H1 (cell line): ENCODE data around the gene TMEM204. TPM values are rescaled to one million over a fixed set of nuclear protein-coding genes. Genes with fewer than 3 reads are reported as not detected.

Experiments used
- CTCF ChIA-PET: fragments of 300-600 bp; sonication (Branson Sonifier 250); formaldehyde crosslinking; loops from one replicate; lab custom pipeline; 2021; ENCODE audit not compliant: partially characterized antibody; lab: Charles Lee
- POLR2A ChIA-PET: fragments of 300-600 bp; sonication (Branson Sonifier 250); formaldehyde crosslinking; loops from one replicate; lab custom pipeline; 2021; ENCODE audit warnings: inconsistent platforms; ENCODE audit not compliant: partially characterized antibody; lab: Charles Lee
- DNase-seq, 2 experiments: peaks; one replicate each; pipeline versions ENCODE4 v3.0.0 to v3.0.0-alpha.2; 2010 to 2022; ENCODE audit warnings: low spot score in 2 of 2, low read depth in 1 of 2, mixed read lengths in 1 of 2
- FAIRE-seq: peaks from 2 replicates; lab custom pipeline; 2011; peaks lifted over from hg19 to GRCh38; lab: Jason Lieb, UNC
- H2AFZ ChIP-seq: 2 replicates; pipeline ENCODE4 v1.8.1; 2012; ENCODE audit warnings: low read length, inconsistent platforms
- H2AK5ac ChIP-seq: 2 replicates; pipeline ENCODE4 v1.6.1; 2013; ENCODE audit warnings: low read depth, low read length
- H2BK120ac ChIP-seq: replicated peaks from 2 replicates; pipeline ENCODE3; 2013; ENCODE audit warnings: low read depth, low read length, inconsistent platforms
- H2BK12ac ChIP-seq: 2 replicates; pipeline ENCODE4 v1.6.1; 2013; ENCODE audit warnings: low read depth, low read length
- H2BK15ac ChIP-seq: 2 replicates; pipeline ENCODE4 v1.6.1; 2013; ENCODE audit warnings: low read length
- H2BK20ac ChIP-seq: 2 replicates; pipeline ENCODE4 v1.6.1; 2013; ENCODE audit warnings: low read length
- H2BK5ac ChIP-seq: 2 replicates; pipeline ENCODE4 v1.6.1; 2013; ENCODE audit warnings: low read depth, low read length
- H3K14ac ChIP-seq: 2 replicates; pipeline ENCODE4 v1.6.1; 2013; ENCODE audit warnings: inconsistent platforms; ENCODE audit not compliant: insufficient read length
- H3K18ac ChIP-seq: 2 replicates; pipeline ENCODE4 v1.6.1; 2013; ENCODE audit warnings: low read length; ENCODE audit errors: extremely low read depth
- H3K23ac ChIP-seq: 2 replicates; pipeline ENCODE4 v1.6.1; 2013; ENCODE audit warnings: inconsistent platforms; ENCODE audit not compliant: insufficient read length
- H3K23me2 ChIP-seq: 2 replicates; pipeline ENCODE4 v1.6.1; 2013; ENCODE audit warnings: low read depth, low read length
- H3K27ac ChIP-seq: 2 replicates; pipeline ENCODE4 v1.6.1; 2011; ENCODE audit warnings: low read depth, low read length, inconsistent platforms
- H3K27me3 ChIP-seq, 4 experiments: replicated peaks in 1 of 4; 1 replicate in 1 of 4; 2 replicates in 3 of 4; pipeline versions ENCODE4 v1.6.1 to v1.8.1; 2011 to 2013; ENCODE audit warnings: low read length in 3 of 4, mild to moderate bottlenecking in 3 of 4, inconsistent platforms in 2 of 4, mixed read lengths in 2 of 4, moderate library complexity in 1 of 4; ENCODE audit not compliant: control insufficient read depth in 3 of 4, insufficient read depth in 3 of 4; ENCODE audit errors: extremely low read depth in 1 of 4
- H3K36me3 ChIP-seq, 4 experiments: 2 replicates each; pipeline versions ENCODE4 v1.6.1 to v1.8.1; 2011 to 2013; ENCODE audit warnings: mild to moderate bottlenecking in 4 of 4, low read length in 3 of 4, moderate library complexity in 2 of 4, control low read depth in 1 of 4, inconsistent platforms in 1 of 4; ENCODE audit not compliant: insufficient read depth in 4 of 4, control insufficient read depth in 2 of 4
- H3K4ac ChIP-seq: replicated peaks from 2 replicates; pipeline ENCODE3; 2013; ENCODE audit warnings: low read length, low read depth, mixed read lengths, inconsistent platforms; ENCODE audit not compliant: insufficient read length
- H3K4me1 ChIP-seq, 4 experiments: replicated peaks in 1 of 4; 1 replicate in 1 of 4; 2 replicates in 3 of 4; pipeline versions ENCODE4 v1.6.1 to v1.8.1; 2011 to 2013; ENCODE audit warnings: low read length in 3 of 4, inconsistent platforms in 2 of 4, mixed read lengths in 1 of 4; ENCODE audit not compliant: insufficient read depth in 4 of 4, control insufficient read depth in 3 of 4
- H3K4me2 ChIP-seq, 2 experiments: 2 replicates each; pipeline versions ENCODE4 v1.6.1 to v1.8.1; 2011 to 2013; ENCODE audit warnings: low read depth in 2 of 2, low read length in 2 of 2, control low read depth in 1 of 2, inconsistent platforms in 1 of 2, mild to moderate bottlenecking in 1 of 2; ENCODE audit not compliant: insufficient read depth in 1 of 2
- H3K4me3 ChIP-seq, 4 experiments: fragments of 200-600, 300-600 bp in 1 of 4; sonication (generic), shearing (Covaris generic), sonication (Bioruptor Twin) in 1 of 4; 2 replicates each; pipeline versions ENCODE4 v1.5.1 to v1.8.1; 2011 to 2016; ENCODE audit warnings: low read length in 4 of 4, low read depth in 3 of 4, control low read depth in 2 of 4, inconsistent platforms in 2 of 4, mild to moderate bottlenecking in 2 of 4, mixed read lengths in 1 of 4, moderate library complexity in 1 of 4; ENCODE audit not compliant: insufficient read depth in 2 of 4; ENCODE audit errors: extremely low read depth in 1 of 4
- H3K56ac ChIP-seq: replicated peaks from 2 replicates; pipeline ENCODE3; 2013; ENCODE audit warnings: low read depth, mild to moderate bottlenecking, mixed read lengths, low read length, inconsistent platforms; ENCODE audit not compliant: insufficient read length
- H3K79me1 ChIP-seq: 2 replicates; pipeline ENCODE4 v1.6.1; 2013; ENCODE audit warnings: low read depth, low read length, control low read depth
- H3K79me2 ChIP-seq, 2 experiments: 2 replicates each; pipeline versions ENCODE4 v1.6.1 to v1.8.1; 2012 to 2013; ENCODE audit warnings: low read length in 2 of 2, mild to moderate bottlenecking in 2 of 2, inconsistent platforms in 1 of 2; ENCODE audit not compliant: insufficient read depth in 2 of 2, control insufficient read depth in 1 of 2
- H3K9ac ChIP-seq, 4 experiments: replicated peaks in 1 of 4; 1 replicate in 1 of 4; 2 replicates in 3 of 4; pipeline versions ENCODE4 v1.6.1 to v1.8.1; 2011 to 2013; ENCODE audit warnings: low read depth in 3 of 4, low read length in 3 of 4, control low read depth in 2 of 4, mild to moderate bottlenecking in 2 of 4, moderate library complexity in 2 of 4, inconsistent platforms in 1 of 4; ENCODE audit errors: extremely low read depth in 1 of 4
- H3K9me3 ChIP-seq, 2 experiments: 2 replicates each; pipeline versions ENCODE4 v1.6.1 to v1.8.1; 2012 to 2013; ENCODE audit warnings: mild to moderate bottlenecking in 2 of 2, moderate library complexity in 2 of 2, control low read depth in 1 of 2, inconsistent platforms in 1 of 2, low read depth in 1 of 2, low read length in 1 of 2, mixed read lengths in 1 of 2; ENCODE audit not compliant: insufficient read depth in 2 of 2
- H4K20me1 ChIP-seq, 2 experiments: replicated peaks in 1 of 2; 2 replicates each; pipeline versions ENCODE3 to v1.8.1; 2011 to 2013; ENCODE audit warnings: inconsistent platforms in 2 of 2, low read length in 2 of 2, mild to moderate bottlenecking in 1 of 2; ENCODE audit not compliant: insufficient read depth in 2 of 2, control insufficient read depth in 1 of 2
- H4K5ac ChIP-seq: 2 replicates; pipeline ENCODE4 v1.6.1; 2013; ENCODE audit warnings: low read length, low read depth, mixed read lengths, inconsistent platforms; ENCODE audit not compliant: insufficient read length
- H4K8ac ChIP-seq: 2 replicates; pipeline ENCODE4 v1.8.0; 2013; ENCODE audit warnings: mild to moderate bottlenecking, moderate library complexity, low read length, inconsistent platforms; ENCODE audit not compliant: insufficient read depth; ENCODE audit errors: extremely low read depth
- H4K91ac ChIP-seq: replicated peaks from 2 replicates; pipeline ENCODE3; 2013; ENCODE audit warnings: low read length, mixed read lengths, inconsistent platforms; ENCODE audit not compliant: insufficient read length
- GABPA ChIP-seq: IDR thresholded peaks from 2 replicates; pipeline ENCODE4 v1.6.1; 2011; ENCODE audit warnings: mild to moderate bottlenecking, low read length, moderate library complexity, borderline replicate concordance; ENCODE audit not compliant: insufficient read depth
- HDAC6 ChIP-seq: IDR thresholded peaks from one replicate; pipeline ENCODE4 v1.7.1; 2012; ENCODE audit warnings: low read depth, mild to moderate bottlenecking, inconsistent platforms, low read length, moderate library complexity
- WGBS, 2 experiments: shearing (Covaris generic) in 1 of 2; methylation state at CpG; one replicate each; pipeline versions ENCODE4 v1.1.6 to v1.1.7; 2013 to 2015; ENCODE audit warnings: low lambda C conversion rate in 2 of 2, mixed read lengths in 2 of 2, inconsistent platforms in 1 of 2, low coverage in 1 of 2, missing lambda C conversion rate in 1 of 2; ENCODE audit not compliant: insufficient replicate concordance in 2 of 2, insufficient coverage in 1 of 2, insufficient read length in 1 of 2; ENCODE audit errors: extremely low coverage in 1 of 2, missing lambda C conversion rate in 1 of 2; 5-methylcytosine and 5-hydroxymethylcytosine counted together
- polyA plus RNA-seq, 7 experiments: library from polyadenylated mRNA; depleted of rRNA in 3 of 7; stranded (reverse) in 5 of 7; unstranded in 2 of 7; fragments of >200 nt in 5 of 7; fragments of 200-250 nt in 2 of 7; gene quantifications; 1 replicate in 5 of 7; 2 replicates in 1 of 7; 4 replicates in 1 of 7; pipeline versions ENCODE4 v1.2.1 to v1.2.3, GENCODE V29; 2011 to 2013; ENCODE audit warnings: missing spikeins in 2 of 7, mixed read lengths in 2 of 7
- total RNA-seq: library from RNA; stranded (reverse); fragmentation: NEBNext Ultra II Directional; extraction: Animal tissue kit (Norgen Biotek cat#: 25700); gene quantifications from 2 replicates; pipeline ENCODE4 v1.2.1, GENCODE V29; 2021
- TF ChIP-seq, protein P1 (sequence below): IDR thresholded peaks from 2 replicates; pipeline ENCODE4 v1.6.1; 2012; ENCODE audit warnings: inconsistent platforms

TMEM204 gene
- total and polyA plus RNA-seq, 2 of the 8 experiments (the other 6 are each of a cell fraction or from before 2014, with no cell fraction given) = not detected

DNA sequence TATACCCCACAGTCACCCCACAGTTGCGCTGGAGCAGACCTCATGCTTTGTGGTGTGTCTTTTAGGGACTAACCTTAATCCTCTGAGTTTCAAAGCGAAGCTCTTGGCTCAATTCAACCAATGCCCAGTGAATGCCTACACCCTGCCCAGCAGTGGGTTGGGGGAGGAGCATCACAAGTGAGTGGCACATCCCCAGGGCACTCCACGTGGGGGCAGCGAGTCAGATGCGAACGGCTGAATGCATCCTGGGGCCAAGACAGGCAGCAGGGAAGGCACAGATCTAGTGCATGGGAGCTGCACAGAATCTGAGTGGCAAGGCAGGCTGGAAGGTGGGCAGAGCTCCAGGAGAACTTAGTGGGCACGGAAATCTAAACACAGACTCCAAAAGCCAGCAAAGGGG is 39.2 kb downstream of the TMEM204 start:
- Histone ChIP-seq H3K27ac (no peak overlapping the region), H3K4me1 (no peaks in the 10 kb centered on the region), H4K91ac (no peak overlapping the region), H4K5ac (no peak overlapping the region), H2BK20ac (no peak overlapping the region), H3K9ac (no peak overlapping the region), H3K56ac (no peak overlapping the region), H2AK5ac (no peak overlapping the region), H3K4ac (no peak overlapping the region), H3K79me2 (no peaks in the 10 kb centered on the region), H2BK120ac (no peak overlapping the region), H3K23ac (no peak overlapping the region), H3K36me3 (peaks cover 0 to 10% (median 0%) of the 10 kb centered on the region in 4 experiments; a peak in 2 of 8 replicates), H3K14ac (no peak overlapping the region), H2BK15ac (no peak overlapping the region), H3K79me1 (no peaks in the 10 kb centered on the region), H3K27me3 (no peaks in the 10 kb centered on the region), H3K18ac (no peak overlapping the region), H2BK12ac (no peak overlapping the region), H3K9me3 (no peaks in the 10 kb centered on the region), H4K8ac (no peak overlapping the region; the same call in 1 of the 2 replicates), H2BK5ac (no peak overlapping the region), H4K20me1 (peaks cover 0 to 2% of the 10 kb centered on the region in 2 experiments), H3K23me2 (no peaks in the 10 kb centered on the region), H3K4me3 (no peak overlapping the region), H2AFZ (no peak overlapping the region), H3K4me2 (no peak overlapping the region)
- DNase-seq (no peak), FAIRE-seq (no peak)
- TF ChIP-seq HDAC6 (no peak), GABPA (no peak)
- TF ChIP-seq, protein P1, sequence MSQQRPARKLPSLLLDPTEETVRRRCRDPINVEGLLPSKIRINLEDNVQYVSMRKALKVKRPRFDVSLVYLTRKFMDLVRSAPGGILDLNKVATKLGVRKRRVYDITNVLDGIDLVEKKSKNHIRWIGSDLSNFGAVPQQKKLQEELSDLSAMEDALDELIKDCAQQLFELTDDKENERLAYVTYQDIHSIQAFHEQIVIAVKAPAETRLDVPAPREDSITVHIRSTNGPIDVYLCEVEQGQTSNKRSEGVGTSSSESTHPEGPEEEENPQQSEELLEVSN = no peak
- WGBS, 2 experiments = 96% methylated on average over 7 of the region's 7 CpGs; no CpG with 5 or more reads in 1 of the 2 experiments
- ChIA-PET POLR2A (no interaction called here), CTCF (interaction anchor here (0.7 to 2.7 kb wide), 4 partner anchors 9 to 131 kb away, joined by 3 to 10 read pairs (median 4); no protein-coding TSS in a partner anchor)
